Common myeloid progenitor, CD34-positive (primary cell): ENCODE data around the gene ZSCAN20. TPM values are rescaled to one million over a fixed set of nuclear protein-coding genes. Genes with fewer than 3 reads are reported as not detected.

Experiments used
- CTCF ChIA-PET: fragments of 350-600 bp; sonication (Branson Sonifier 250); formaldehyde crosslinking; loops from one replicate; lab custom pipeline; 2021; ENCODE audit warnings: antibody characterized with exemption; lab: Charles Lee
- POLR2A ChIA-PET: fragments of 350-600 bp; sonication (Branson Sonifier 250); formaldehyde crosslinking; loops from one replicate; lab custom pipeline; 2021; ENCODE audit warnings: antibody characterized with exemption; lab: Charles Lee
- DNase-seq, 3 donors: peaks; one replicate each; pipeline versions ENCODE4 v3.0.0 to v3.0.0-alpha.2; 2013
- H3K27ac ChIP-seq, 2 experiments: 1 replicate in 1 of 2; 2 replicates in 1 of 2; pipeline ENCODE4 v1.7.0; 2013; ENCODE audit warnings: inconsistent platforms in 2 of 2, low read length in 2 of 2, mild to moderate bottlenecking in 2 of 2, low read depth in 1 of 2, moderate library complexity in 1 of 2; ENCODE audit not compliant: severe bottlenecking in 2 of 2, insufficient read depth in 1 of 2, poor library complexity in 1 of 2
- H3K27me3 ChIP-seq, 5 experiments: replicated peaks in 2 of 5; 1 replicate in 3 of 5; 2 replicates in 2 of 5; pipeline versions ENCODE4 v1.6.1 to v1.7.0; 2013; ENCODE audit warnings: low read length in 4 of 5, mild to moderate bottlenecking in 2 of 5, moderate library complexity in 2 of 5, inconsistent platforms in 1 of 5; ENCODE audit not compliant: insufficient read depth in 5 of 5, control insufficient read depth in 4 of 5
- H3K36me3 ChIP-seq, 4 experiments: 1 replicate in 2 of 4; 2 replicates in 2 of 4; pipeline versions ENCODE4 v1.6.1 to v1.7.0; 2013; ENCODE audit warnings: low read length in 3 of 4, control low read depth in 1 of 4, mild to moderate bottlenecking in 1 of 4; ENCODE audit not compliant: control insufficient read depth in 4 of 4, insufficient read depth in 4 of 4
- H3K4me1 ChIP-seq, 4 experiments: 1 replicate in 3 of 4; 2 replicates in 1 of 4; pipeline versions ENCODE4 v1.6.1 to v1.7.1; 2013; ENCODE audit warnings: low read length in 3 of 4, mild to moderate bottlenecking in 3 of 4, control low read depth in 1 of 4, inconsistent platforms in 1 of 4, moderate library complexity in 1 of 4; ENCODE audit not compliant: control insufficient read depth in 4 of 4, insufficient read depth in 4 of 4; ENCODE audit errors: control extremely low read depth in 1 of 4
- H3K4me3 ChIP-seq, 7 experiments: 1 replicate in 4 of 7; 2 replicates in 3 of 7; pipeline versions ENCODE4 v1.5.1 to v1.7.0; 2013; ENCODE audit warnings: mild to moderate bottlenecking in 7 of 7, low read length in 6 of 7, moderate library complexity in 6 of 7, inconsistent platforms in 2 of 7, low read depth in 2 of 7, control low read depth in 1 of 7; ENCODE audit not compliant: insufficient read depth in 4 of 7, control insufficient read depth in 1 of 7; ENCODE audit errors: extremely low read depth in 1 of 7
- H3K9me3 ChIP-seq, 5 experiments: 1 replicate in 4 of 5; 2 replicates in 1 of 5; pipeline versions ENCODE4 v1.6.1 to v1.7.1; 2013; ENCODE audit warnings: low read length in 4 of 5, mild to moderate bottlenecking in 2 of 5, inconsistent platforms in 1 of 5, low read depth in 1 of 5, moderate library complexity in 1 of 5; ENCODE audit not compliant: control insufficient read depth in 4 of 5, insufficient read depth in 2 of 5; ENCODE audit errors: control extremely low read depth in 1 of 5
- WGBS: methylation state at CpG from one replicate; pipeline ENCODE4 v1.1.5; 2013; ENCODE audit not compliant: insufficient coverage; 5-methylcytosine and 5-hydroxymethylcytosine counted together
- polyA plus RNA-seq: library from polyadenylated mRNA; unstranded; fragments of 120-200 nt; gene quantifications from one replicate; pipeline ENCODE4 v1.2.1, GENCODE V29; 2013

The ZSCAN20 gene
- polyA plus RNA-seq = 1.5 TPM

DNA sequence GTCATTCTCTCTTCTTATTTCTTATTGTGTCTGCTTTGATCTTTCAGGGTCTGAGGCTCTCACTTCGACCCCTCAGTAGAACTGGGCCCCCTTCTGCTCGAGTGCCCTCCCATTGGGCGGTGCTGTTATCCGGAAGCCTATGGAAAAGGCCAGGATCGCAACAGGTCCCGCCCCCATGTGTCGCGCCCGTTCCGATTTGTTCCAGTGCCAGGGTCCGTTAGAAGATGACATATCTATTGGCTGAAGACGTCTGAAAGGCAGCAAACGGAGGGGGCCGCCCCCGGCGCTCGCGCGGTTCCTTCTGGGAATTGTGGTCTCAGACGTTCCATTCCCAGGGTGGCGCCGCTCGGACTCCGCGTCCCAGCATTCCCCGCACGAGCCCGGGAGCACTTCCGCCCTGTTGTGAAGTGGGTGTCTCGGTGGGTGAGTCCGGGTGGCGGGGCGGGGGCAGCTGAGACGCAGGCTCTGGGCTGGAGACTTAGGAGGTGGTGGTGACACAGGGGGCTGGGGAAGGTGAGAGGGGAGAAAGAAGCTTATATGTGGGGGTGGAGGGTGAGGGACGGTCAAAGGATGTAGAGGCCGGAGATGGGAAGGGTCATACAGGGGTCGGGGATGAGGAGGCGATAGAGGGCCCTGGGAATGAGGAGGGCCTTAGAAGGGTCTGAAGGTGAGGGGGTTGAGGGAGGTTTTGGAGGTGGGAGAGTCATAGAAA lies at the start of gene ZSCAN20:
ZSCAN20 (plus strand) TSS at position 377 of the 712 bp plus-strand sequence. CDS start 6,644 bp downstream, outside the sequence.
- CTCF ChIA-PET = interaction anchor here (1.2 to 7.0 kb wide), 6 partner anchors 15 to 345 kb away, joined by 3 to 61 read pairs (median 6); no protein-coding TSS in a partner anchor
- Histone ChIP-seq H3K4me1 (peaks cover 11 to 36% (median 28%) of the 10 kb centered on the region in 4 experiments), H3K36me3 (no peaks in the 10 kb centered on the region), H3K4me3 (peak within 1 kb of the TSS; percentile 53 to 87 (median 75)), H3K9me3 (no peaks in the 10 kb centered on the region), H3K27ac (peak within 1 kb of the TSS in 1 of 2 experiments; percentile 21), H3K27me3 (no peaks in the 10 kb centered on the region)
- DNase-seq = peak; percentile 90 to 91 (median 90)
- WGBS = 0% methylated on average over 32 of the region's 38 CpGs
- POLR2A ChIA-PET = no interaction called here

DNA sequence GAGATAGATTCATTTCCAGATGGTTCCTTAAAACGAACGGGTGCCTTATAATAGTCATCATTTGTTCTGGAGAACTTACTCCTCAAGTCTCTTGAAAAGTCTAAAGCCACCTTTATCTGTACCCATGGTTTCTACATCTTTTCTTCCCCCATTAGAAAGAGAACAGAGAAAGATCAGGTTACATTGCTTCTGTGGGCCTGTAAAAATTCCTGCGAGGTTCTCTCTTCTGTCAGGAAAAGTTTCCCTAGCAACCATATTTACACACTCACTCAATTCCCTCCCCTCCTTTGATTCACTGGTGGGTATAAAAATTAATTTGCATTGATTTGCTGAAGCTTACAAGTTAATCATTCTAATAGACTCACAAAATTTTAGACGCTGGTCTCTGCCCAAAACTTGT lies 48.2 kb upstream of the ZSCAN20 start:
- Histone ChIP-seq H3K27ac (no peak overlapping the region), H3K27me3 (no peaks in the 10 kb centered on the region), H3K36me3 (peaks cover 0 to 3% (median 0%) of the 10 kb centered on the region in 4 experiments), H3K4me3 (no peak overlapping the region), H3K9me3 (peaks cover 0 to 2% (median 0%) of the 10 kb centered on the region in 5 experiments), H3K4me1 (peaks cover 2 to 28% (median 15%) of the 10 kb centered on the region in 4 experiments)
- ChIA-PET POLR2A (no interaction called here), CTCF (no interaction called here)
- WGBS = no CpG with 5 or more reads among the region's 4 CpGs
- no peak for DNase-seq

DNA sequence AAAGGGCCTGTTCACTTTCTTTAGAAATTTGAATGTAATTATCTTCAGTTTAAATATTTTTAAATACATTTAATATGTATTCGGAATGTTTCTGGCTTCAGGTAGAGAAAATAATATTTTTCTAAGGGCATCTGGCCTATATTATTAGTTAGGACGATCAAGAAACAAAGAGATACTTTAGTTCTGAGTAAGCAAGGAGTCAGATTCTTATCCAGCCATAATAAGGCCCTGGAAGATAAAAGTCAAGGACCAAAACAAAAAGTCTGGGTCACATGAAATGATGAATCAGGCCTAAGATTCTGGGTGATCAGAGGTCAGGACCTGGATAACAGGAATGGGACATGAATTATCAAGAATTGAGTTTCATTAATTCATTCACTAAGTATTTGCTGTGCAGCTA lies 47.8 kb upstream of the ZSCAN20 start:
- POLR2A ChIA-PET = no interaction called here
- DNase-seq = no peak
- no peak overlapping the region for H3K27ac ChIP-seq

DNA sequence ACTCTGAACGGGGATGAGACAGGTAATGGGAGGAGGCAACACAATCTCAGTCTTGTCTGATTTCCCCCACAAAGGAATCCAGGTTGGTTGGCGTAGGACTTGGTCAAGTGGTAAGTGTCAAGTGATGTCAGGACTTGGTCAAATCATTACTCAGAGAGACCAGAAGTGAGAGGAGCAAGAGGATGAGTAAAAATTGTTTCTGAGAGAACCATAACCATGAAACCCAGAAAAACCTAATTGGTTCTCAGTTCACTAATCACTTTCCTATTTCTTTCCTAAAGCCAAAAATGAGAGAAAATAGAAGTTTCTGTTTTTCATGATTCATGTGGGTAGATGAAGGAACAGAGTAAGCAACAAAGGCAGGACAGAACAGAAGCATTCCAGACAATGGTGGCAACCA lies 46.5 kb upstream of the ZSCAN20 start:
- no peak for DNase-seq
- peaks cover 4 to 41% (median 22%) of the 10 kb centered on the region in 4 experiments for H3K4me1 ChIP-seq
- ChIA-PET POLR2A (no interaction called here), CTCF (no interaction called here)
- no peaks in the 10 kb centered on the region for H3K27me3 ChIP-seq
- H3K4me3 ChIP-seq = no peak overlapping the region
- peaks cover 0 to 3% (median 0%) of the 10 kb centered on the region in 4 experiments for H3K36me3 ChIP-seq
- no peak overlapping the region for H3K27ac ChIP-seq
- no peaks in the 10 kb centered on the region for H3K9me3 ChIP-seq
- no CpG with 5 or more reads among the region's 2 CpGs for WGBS

More for the DNA sequence above, 47.8 kb upstream of the ZSCAN20 start:
- Histone ChIP-seq H3K4me3 (no peak overlapping the region), H3K4me1 (peaks cover 2 to 32% (median 17%) of the 10 kb centered on the region in 4 experiments), H3K9me3 (no peaks in the 10 kb centered on the region), H3K36me3 (peaks cover 0 to 3% (median 0%) of the 10 kb centered on the region in 4 experiments), H3K27me3 (no peaks in the 10 kb centered on the region)
- CTCF ChIA-PET = no interaction called here
- 100% methylated on average over 2 of the region's 2 CpGs for WGBS

DNA sequence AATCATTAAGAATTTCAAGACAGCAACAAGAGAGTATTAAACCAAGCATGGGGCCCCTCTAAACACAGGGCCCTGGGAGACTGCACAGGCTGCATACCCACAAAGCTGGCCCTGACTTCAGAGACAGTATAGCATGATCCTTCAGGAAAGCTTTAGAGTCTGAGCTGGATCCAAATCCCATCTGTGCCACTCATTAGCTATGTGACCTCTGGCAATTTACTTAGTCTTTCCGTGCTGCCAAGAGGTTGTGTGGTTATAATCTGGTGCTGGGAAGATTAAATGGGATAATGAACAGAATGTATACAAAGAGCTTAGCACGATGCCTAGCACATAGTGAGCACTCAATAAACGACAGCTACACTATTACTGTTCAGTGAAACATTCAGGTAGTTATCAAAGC lies 45.5 kb upstream of the ZSCAN20 start:
- H3K27ac ChIP-seq = no peak overlapping the region
- DNase-seq = no peak
- H3K9me3 ChIP-seq = no peaks in the 10 kb centered on the region
- H3K27me3 ChIP-seq = no peaks in the 10 kb centered on the region
- ChIA-PET CTCF (interaction anchor here (0.8 to 1.2 kb wide), 2 partner anchors 29 to 71 kb away, joined by 3 read pairs; no protein-coding TSS in a partner anchor), POLR2A (no interaction called here)
- peaks cover 0 to 3% (median 0%) of the 10 kb centered on the region in 4 experiments for H3K36me3 ChIP-seq
- peaks cover 1 to 35% (median 19%) of the 10 kb centered on the region in 4 experiments for H3K4me1 ChIP-seq
- no peak overlapping the region for H3K4me3 ChIP-seq
- no CpG with 5 or more reads among the region's 3 CpGs for WGBS

DNA sequence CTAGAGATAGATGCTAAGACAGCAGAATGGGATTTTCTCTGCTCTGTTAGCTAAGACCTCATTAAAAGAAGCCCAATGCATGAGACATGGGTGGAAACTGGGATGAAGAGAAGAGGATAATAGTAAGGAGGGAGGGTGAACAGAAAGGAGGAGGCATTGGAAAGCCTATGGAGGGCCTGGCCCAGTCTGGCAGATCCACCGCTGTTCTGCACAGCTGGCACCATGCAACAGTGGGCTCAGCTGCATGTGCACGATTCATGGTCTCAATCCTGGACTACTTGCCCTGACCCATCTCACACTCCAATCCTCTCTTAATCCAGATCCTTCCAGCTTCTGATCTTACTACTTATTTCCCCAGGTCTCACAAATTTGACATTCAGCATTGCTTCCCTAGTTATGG lies 43.8 kb upstream of the ZSCAN20 start:
- Histone ChIP-seq H3K4me3 (no peak overlapping the region), H3K36me3 (peaks cover 0 to 3% (median 0%) of the 10 kb centered on the region in 4 experiments), H3K27me3 (no peaks in the 10 kb centered on the region), H3K9me3 (no peaks in the 10 kb centered on the region), H3K4me1 (peaks cover 1 to 34% (median 21%) of the 10 kb centered on the region in 4 experiments), H3K27ac (no peak overlapping the region)
- ChIA-PET CTCF (interaction anchor here (0.7 to 1.4 kb wide), 6 partner anchors 9 to 133 kb away, joined by 3 to 5 read pairs (median 3); no protein-coding TSS in a partner anchor), POLR2A (no interaction called here)
- DNase-seq = no peak
- WGBS = 100% methylated on average over 2 of the region's 2 CpGs

DNA sequence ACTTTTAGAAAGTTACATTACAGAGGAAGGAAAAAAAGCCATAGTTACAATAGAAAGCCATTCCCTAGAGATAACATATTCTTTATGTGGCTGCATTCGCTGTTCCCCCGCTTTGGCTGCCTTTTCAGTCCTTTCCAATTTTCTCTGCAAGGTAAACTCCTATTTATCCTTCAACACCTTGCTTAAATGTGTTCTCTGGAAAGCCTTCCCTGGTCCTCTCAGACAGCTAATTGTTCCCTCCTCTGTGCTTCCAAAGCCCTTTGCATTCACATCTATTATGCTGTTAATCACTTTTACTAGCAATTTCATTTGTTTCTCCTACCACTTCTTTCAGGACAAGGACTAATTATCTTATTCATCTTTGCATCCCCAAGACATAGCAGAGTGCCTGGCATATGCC lies 43.1 kb upstream of the ZSCAN20 start:
- peaks cover 1 to 41% (median 22%) of the 10 kb centered on the region in 4 experiments for H3K4me1 ChIP-seq
- ChIA-PET POLR2A (no interaction called here), CTCF (interaction anchor here (1.4 kb wide), 1 partner anchor 9 kb away, joined by 5 read pairs; no protein-coding TSS in a partner anchor)
- no peaks in the 10 kb centered on the region for H3K9me3 ChIP-seq
- H3K4me3 ChIP-seq = peak overlapping the region in 1 of 7 experiments; percentile 77
- whole genome bisulfite sequencing = 95% methylated on average over 2 of the region's 2 CpGs
- no peaks in the 10 kb centered on the region for H3K27me3 ChIP-seq
- H3K36me3 ChIP-seq = peaks cover 0 to 3% (median 0%) of the 10 kb centered on the region in 4 experiments
- no peak overlapping the region for H3K27ac ChIP-seq
- no peak for DNase-seq
